Measurements from ENCODE around the gene COX5A. TPM values are rescaled to one million over a fixed set of nuclear protein-coding genes. Genes with fewer than 3 reads are reported as not detected.
"Not testable (repeated sequence)": the region's sequence is repeated elsewhere in the genome, so short reads cannot be mapped to it uniquely, and the experiment has no call there.

COX5A gene
- total RNA-seq, 1 donor from 2014 or later: 333 TPM

DNA sequence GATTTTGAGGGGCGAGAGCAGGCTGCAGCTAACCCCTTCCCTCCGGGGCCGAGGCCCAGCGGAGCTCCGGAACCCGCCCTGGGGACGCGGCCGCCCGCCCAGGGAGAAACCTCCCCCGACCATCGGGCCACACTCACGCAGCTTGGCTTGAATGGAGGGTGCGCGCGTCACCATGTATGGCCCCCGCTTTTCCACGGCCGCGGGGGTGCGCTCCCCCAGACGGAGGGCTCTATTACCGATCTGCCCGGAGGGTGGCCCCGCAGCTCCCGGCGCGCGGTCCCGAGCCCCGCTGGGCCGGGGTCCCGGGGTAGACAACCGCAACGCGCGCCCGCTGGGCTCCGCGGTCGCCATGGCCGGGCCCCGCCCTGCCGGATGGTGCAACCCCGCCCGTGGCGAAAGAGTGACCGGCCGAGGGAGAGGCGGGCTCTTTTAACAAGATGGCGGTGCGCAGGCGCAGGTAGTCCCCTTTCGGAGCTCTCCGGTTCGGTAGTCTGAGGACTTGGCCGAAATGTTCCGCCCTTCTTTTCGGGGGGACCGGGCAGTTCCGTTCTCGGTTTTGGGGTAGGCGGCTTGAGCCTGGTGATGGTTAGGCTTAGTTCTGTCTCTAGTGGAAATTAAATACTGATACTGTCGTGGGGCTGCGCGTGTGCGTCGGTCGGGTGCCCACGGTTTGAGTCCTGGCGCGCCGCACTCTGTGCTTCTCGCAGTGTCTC, 31.3 kb downstream of the COX5A start, which contains the start of gene FAM219B:
Gene FAM219B (minus strand): TSS at position 402 of the 713 bp plus-strand sequence. CDS start 51 bp downstream, at position 351.
- intact Hi-C loops (cut with micrococcal nuclease): loop anchor here (2.0 to 5.0 kb wide), 3 partner anchors 16 to 46 kb away; partner anchors contain the start of genes MPI and SCAMP2
- peaks cover 33% of the 10 kb centered on the region for H3K4me1 Mint-ChIP-seq (ENCODE audit: low read depth)
- H3K4me3 Mint-ChIP-seq (ENCODE audit: low read depth): peak within 1 kb of the TSS; percentile 91
- no peaks in the 10 kb centered on the region for H3K9me3 Mint-ChIP-seq
- peak; percentile 75 for DNase-seq (ENCODE audit: low spot score)
- peaks cover 48% of the 10 kb centered on the region for H3K36me3 Mint-ChIP-seq (ENCODE audit: low read depth)
- H3K27me3 Mint-ChIP-seq (ENCODE audit: low read depth): no peaks in the 10 kb centered on the region
- peak within 1 kb of the TSS; percentile 88 for H3K27ac Mint-ChIP-seq

GRCh38 chr15:74906067-74906449, 31.8 kb downstream of the COX5A start:
- DNase-seq (ENCODE audit: low spot score): peak; percentile 28

DNA sequence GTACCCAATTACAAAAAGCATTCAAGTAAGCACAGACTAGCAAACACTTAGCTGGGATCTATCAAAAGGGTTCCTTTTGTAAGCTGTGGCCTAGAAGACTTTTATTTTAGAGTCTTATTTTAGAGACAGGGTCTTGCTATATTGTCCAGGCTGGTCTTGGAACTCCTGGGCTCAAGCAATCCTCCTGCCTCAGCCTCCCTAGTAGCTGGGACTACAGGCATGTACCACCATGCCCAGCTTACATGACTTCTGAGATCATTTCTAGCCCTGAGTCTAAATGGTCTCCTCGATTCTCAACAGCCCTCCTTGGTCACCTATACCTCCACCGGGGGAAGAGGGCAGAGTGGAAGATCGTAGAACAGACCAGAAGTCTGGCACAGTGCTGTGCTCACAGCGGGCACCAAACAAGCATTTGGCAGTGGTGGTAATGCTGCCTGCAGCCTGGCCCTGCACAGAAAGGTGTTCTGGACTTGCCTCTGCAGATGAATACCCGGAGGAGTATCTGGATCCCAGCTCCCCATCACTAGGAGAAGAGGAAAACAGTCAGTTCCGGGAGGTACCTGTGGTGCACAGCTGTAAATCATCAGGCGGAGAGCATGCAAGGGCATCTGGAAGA, 33.6 kb downstream of the COX5A start:
- Mint-ChIP-seq H3K9me3 (no peaks in the 10 kb centered on the region), H3K27me3 (ENCODE audit: low read depth) (no peaks in the 10 kb centered on the region), H3K27ac (peak overlapping the region; percentile 26), H3K36me3 (ENCODE audit: low read depth) (peaks cover 58% of the 10 kb centered on the region), H3K4me3 (ENCODE audit: low read depth) (peak overlapping the region; percentile 91), H3K4me1 (ENCODE audit: low read depth) (peaks cover 35% of the 10 kb centered on the region)
- intact Hi-C loops (cut with micrococcal nuclease): loop anchor here (5.0 kb wide), 2 partner anchors 33 to 47 kb away; partner anchors contain the start of gene COX5A
- DNase-seq (ENCODE audit: low spot score): no peak

More at GRCh38 chr15:74906067-74906449, 31.8 kb downstream of the COX5A start:
- Mint-ChIP-seq H3K27ac (peak overlapping the region; percentile 66), H3K4me1 (ENCODE audit: low read depth) (peaks cover 33% of the 10 kb centered on the region), H3K4me3 (ENCODE audit: low read depth) (peak overlapping the region; percentile 91), H3K36me3 (ENCODE audit: low read depth) (peaks cover 50% of the 10 kb centered on the region), H3K9me3 (no peaks in the 10 kb centered on the region), H3K27me3 (ENCODE audit: low read depth) (no peaks in the 10 kb centered on the region)
- intact Hi-C loops (cut with micrococcal nuclease): loop anchor here (2.0 to 5.0 kb wide), 3 partner anchors 15 to 46 kb away; partner anchors contain the start of genes MPI and SCAMP2

GRCh38 chr15:74903676-74904075, 34.2 kb downstream of the COX5A start:
- Mint-ChIP-seq H3K36me3 (ENCODE audit: low read depth) (peaks cover 58% of the 10 kb centered on the region), H3K4me3 (ENCODE audit: low read depth) (no peak overlapping the region), H3K9me3 (no peaks in the 10 kb centered on the region), H3K27me3 (ENCODE audit: low read depth) (no peaks in the 10 kb centered on the region), H3K4me1 (ENCODE audit: low read depth) (peaks cover 34% of the 10 kb centered on the region), H3K27ac (no peak overlapping the region)
- DNase-seq (ENCODE audit: low spot score): no peak
- intact Hi-C loops (cut with micrococcal nuclease): loop anchor here (5.0 kb wide), 2 partner anchors 34 to 46 kb away; partner anchors contain the start of gene COX5A

- Mint-ChIP-seq H3K27me3 (ENCODE audit: low read depth) (no peaks in the 10 kb centered on the region), H3K9me3 (no peaks in the 10 kb centered on the region), H3K27ac (no peak overlapping the region), H3K4me1 (ENCODE audit: low read depth) (peaks cover 30% of the 10 kb centered on the region), H3K4me3 (ENCODE audit: low read depth) (no peak overlapping the region), H3K36me3 (ENCODE audit: low read depth) (peaks cover 66% of the 10 kb centered on the region)
- intact Hi-C loops (cut with micrococcal nuclease): loop anchor here (5.0 kb wide), 2 partner anchors 35 to 45 kb away; partner anchors contain the start of gene COX5A
- no peak for DNase-seq (ENCODE audit: low spot score)
These were observed 35.4 kb downstream of the COX5A start for GRCh38 chr15:74902295-74903075.

DNA sequence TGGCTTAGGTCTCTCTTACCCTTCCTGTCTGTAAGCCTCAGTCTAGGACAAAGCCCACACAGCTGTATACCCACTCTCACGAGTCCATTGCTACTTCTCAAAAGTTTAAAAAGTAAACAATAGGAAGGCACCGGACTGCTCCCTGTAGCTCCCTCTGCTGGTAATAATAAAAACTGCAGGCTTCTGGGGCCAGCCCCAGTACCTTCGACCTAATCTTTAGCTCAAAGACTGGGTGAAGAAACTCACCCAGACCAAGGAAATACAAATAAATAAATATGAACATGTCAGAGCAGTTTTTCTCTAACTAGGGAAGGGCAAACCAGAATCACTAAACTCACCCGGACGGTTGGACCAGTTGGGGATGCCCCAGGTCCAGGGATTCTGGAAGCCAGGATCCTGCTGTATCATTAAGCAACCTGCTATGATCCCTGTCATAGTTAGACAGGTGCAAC, 36.2 kb downstream of the COX5A start:
- no peaks in the 10 kb centered on the region for H3K9me3 Mint-ChIP-seq
- no peaks in the 10 kb centered on the region for H3K27me3 Mint-ChIP-seq (ENCODE audit: low read depth)
- intact Hi-C loops (cut with micrococcal nuclease): loop anchor here (2.0 to 5.0 kb wide), 3 partner anchors 36 to 57 kb away; partner anchors contain the start of gene COX5A
- DNase-seq (ENCODE audit: low spot score): peak; percentile 61
- H3K4me1 Mint-ChIP-seq (ENCODE audit: low read depth): peaks cover 23% of the 10 kb centered on the region
- no peak overlapping the region for H3K27ac Mint-ChIP-seq
- H3K4me3 Mint-ChIP-seq (ENCODE audit: low read depth): no peak overlapping the region
- H3K36me3 Mint-ChIP-seq (ENCODE audit: low read depth): peaks cover 74% of the 10 kb centered on the region

DNA sequence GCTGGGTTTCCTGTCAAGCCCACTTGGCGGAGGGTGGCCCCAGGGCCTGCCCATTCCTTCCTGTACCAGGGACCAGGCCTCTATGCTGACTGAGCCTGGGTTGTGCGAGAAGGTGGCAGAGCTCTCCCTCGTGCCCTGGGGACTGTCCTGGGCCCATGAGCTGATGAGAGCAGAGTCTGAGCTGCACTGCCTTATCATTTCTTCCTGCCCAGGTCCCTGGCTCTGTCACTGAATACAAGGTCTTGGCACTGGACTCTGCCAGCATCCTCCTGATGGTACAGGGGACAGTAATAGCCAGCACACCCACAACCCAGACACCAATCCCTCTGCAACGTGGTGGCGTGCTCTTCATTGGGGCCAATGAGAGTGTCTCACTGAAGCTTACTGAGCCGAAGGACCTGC, 40.6 kb downstream of the COX5A start:
- no peaks in the 10 kb centered on the region for H3K9me3 Mint-ChIP-seq
- no peaks in the 10 kb centered on the region for H3K27me3 Mint-ChIP-seq (ENCODE audit: low read depth)
- DNase-seq (ENCODE audit: low spot score): no peak
- H3K27ac Mint-ChIP-seq: no peak overlapping the region
- intact Hi-C loops (cut with micrococcal nuclease): no loop called here
- H3K4me1 Mint-ChIP-seq (ENCODE audit: low read depth): peaks cover 22% of the 10 kb centered on the region
- H3K36me3 Mint-ChIP-seq (ENCODE audit: low read depth): peaks cover 77% of the 10 kb centered on the region
- H3K4me3 Mint-ChIP-seq (ENCODE audit: low read depth): no peak overlapping the region

GRCh38 chr15:74896316-74896715, 41.6 kb downstream of the COX5A start:
- peaks cover 19% of the 10 kb centered on the region for H3K4me1 Mint-ChIP-seq (ENCODE audit: low read depth)
- no peak for DNase-seq (ENCODE audit: low spot score)
- H3K27ac Mint-ChIP-seq: no peak overlapping the region
- no peaks in the 10 kb centered on the region for H3K27me3 Mint-ChIP-seq (ENCODE audit: low read depth)
- H3K36me3 Mint-ChIP-seq (ENCODE audit: low read depth): peaks cover 79% of the 10 kb centered on the region
- intact Hi-C loops (cut with micrococcal nuclease): no loop called here
- no peaks in the 10 kb centered on the region for H3K9me3 Mint-ChIP-seq
- H3K4me3 Mint-ChIP-seq (ENCODE audit: low read depth): no peak overlapping the region

- intact Hi-C loops (cut with micrococcal nuclease): no loop called here
- H3K4me3 Mint-ChIP-seq (ENCODE audit: low read depth): no peak overlapping the region
- no peaks in the 10 kb centered on the region for H3K9me3 Mint-ChIP-seq
- DNase-seq (ENCODE audit: low spot score): no peak
- H3K27me3 Mint-ChIP-seq (ENCODE audit: low read depth): no peaks in the 10 kb centered on the region
- H3K36me3 Mint-ChIP-seq (ENCODE audit: low read depth): peaks cover 78% of the 10 kb centered on the region
- no peak overlapping the region for H3K27ac Mint-ChIP-seq
- peaks cover 22% of the 10 kb centered on the region for H3K4me1 Mint-ChIP-seq (ENCODE audit: low read depth)
These were observed 42.0 kb downstream of the COX5A start for GRCh38 chr15:74895830-74896229.

DNA sequence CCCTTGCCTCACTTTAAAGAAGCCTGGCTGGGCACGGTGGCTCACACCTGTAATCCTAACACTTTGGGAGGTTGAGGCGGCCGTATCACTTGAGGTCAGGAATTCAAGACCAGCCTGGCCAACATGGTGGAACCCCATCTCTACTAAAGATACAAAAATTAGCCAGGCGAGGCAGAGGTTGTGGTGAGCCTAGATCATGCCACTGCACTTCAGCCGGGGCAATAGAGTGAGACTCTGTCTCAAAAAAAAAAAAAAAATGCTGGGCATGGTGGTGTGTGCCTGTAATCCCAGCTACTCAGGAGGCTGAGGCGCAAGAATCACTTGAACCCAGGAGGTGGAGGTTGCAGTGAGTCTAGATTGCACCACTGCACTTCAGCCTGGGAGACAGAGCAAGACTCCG, 43.5 kb downstream of the COX5A start:
- H3K4me3 Mint-ChIP-seq (ENCODE audit: low read depth); intact Hi-C loops (cut with micrococcal nuclease); H3K27ac Mint-ChIP-seq; DNase-seq (ENCODE audit: low spot score); H3K27me3 Mint-ChIP-seq (ENCODE audit: low read depth); H3K9me3 Mint-ChIP-seq: not testable (repeated sequence)
- Mint-ChIP-seq H3K36me3 (ENCODE audit: low read depth) (peaks cover 69% of the 10 kb centered on the region), H3K4me1 (ENCODE audit: low read depth) (peaks cover 30% of the 10 kb centered on the region)

GRCh38 chr15:74893627-74894026, 44.2 kb downstream of the COX5A start:
- H3K4me1 Mint-ChIP-seq (ENCODE audit: low read depth): peaks cover 36% of the 10 kb centered on the region
- peaks cover 63% of the 10 kb centered on the region for H3K36me3 Mint-ChIP-seq (ENCODE audit: low read depth)
- peak overlapping the region; percentile 74 for H3K27ac Mint-ChIP-seq
- H3K4me3 Mint-ChIP-seq (ENCODE audit: low read depth): peak overlapping the region; percentile 34
- intact Hi-C loops (cut with micrococcal nuclease): no loop called here
- no peaks in the 10 kb centered on the region for H3K9me3 Mint-ChIP-seq
- DNase-seq (ENCODE audit: low spot score): peak; percentile 49
- H3K27me3 Mint-ChIP-seq (ENCODE audit: low read depth): no peaks in the 10 kb centered on the region

DNA sequence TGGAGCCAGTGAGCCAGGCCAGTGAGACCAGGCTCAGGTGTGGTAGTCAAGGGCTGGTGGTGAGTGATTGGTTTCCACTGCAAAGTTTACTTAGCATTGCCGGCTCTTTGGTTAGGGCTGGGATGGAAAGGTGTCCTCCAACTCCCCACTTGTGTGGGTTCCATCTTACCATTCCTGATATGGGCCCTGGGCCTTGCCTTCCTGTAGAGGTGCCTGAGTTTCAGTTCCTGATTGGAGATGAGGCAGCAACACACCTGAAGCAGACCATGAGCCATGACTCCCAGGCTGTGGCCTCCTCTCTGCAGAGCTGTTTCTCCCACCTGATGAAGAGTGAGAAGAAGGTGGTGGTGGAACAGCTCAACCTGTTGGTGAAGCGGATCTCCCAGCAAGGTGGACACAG, 44.9 kb downstream of the COX5A start:
- Mint-ChIP-seq H3K4me1 (ENCODE audit: low read depth) (peaks cover 36% of the 10 kb centered on the region), H3K27ac (no peak overlapping the region)

More for the DNA sequence above, 44.9 kb downstream of the COX5A start:
- Mint-ChIP-seq H3K9me3 (no peaks in the 10 kb centered on the region), H3K27me3 (ENCODE audit: low read depth) (no peaks in the 10 kb centered on the region), H3K4me3 (ENCODE audit: low read depth) (peak overlapping the region; percentile 15), H3K36me3 (ENCODE audit: low read depth) (peaks cover 59% of the 10 kb centered on the region)
- DNase-seq (ENCODE audit: low spot score): no peak
- intact Hi-C loops (cut with micrococcal nuclease): no loop called here

Data from activated T-helper 2 cell treated with anti-CD3 and anti-CD28 coated beads, Interferon-gamma antibody, Interleukin-2, Interleukin-4, amounts not matched to agents 10 μg/mL and 5 μg/mL and 100 μg/mL, durations not matched to agents 14 hours and 24 hours and 36 hours (primary cell).